Fibroblast of skin of right biceps (primary cell): ENCODE data around the gene TPMT.
"Not testable (repeated sequence)": the region's sequence is repeated elsewhere in the genome, so short reads cannot be mapped to it uniquely, and the experiment has no call there.

Experiments
- DNase-seq: peaks from one replicate; pipeline ENCODE4 v3.0.0-alpha.2; 2013

The TPMT gene

DNA sequence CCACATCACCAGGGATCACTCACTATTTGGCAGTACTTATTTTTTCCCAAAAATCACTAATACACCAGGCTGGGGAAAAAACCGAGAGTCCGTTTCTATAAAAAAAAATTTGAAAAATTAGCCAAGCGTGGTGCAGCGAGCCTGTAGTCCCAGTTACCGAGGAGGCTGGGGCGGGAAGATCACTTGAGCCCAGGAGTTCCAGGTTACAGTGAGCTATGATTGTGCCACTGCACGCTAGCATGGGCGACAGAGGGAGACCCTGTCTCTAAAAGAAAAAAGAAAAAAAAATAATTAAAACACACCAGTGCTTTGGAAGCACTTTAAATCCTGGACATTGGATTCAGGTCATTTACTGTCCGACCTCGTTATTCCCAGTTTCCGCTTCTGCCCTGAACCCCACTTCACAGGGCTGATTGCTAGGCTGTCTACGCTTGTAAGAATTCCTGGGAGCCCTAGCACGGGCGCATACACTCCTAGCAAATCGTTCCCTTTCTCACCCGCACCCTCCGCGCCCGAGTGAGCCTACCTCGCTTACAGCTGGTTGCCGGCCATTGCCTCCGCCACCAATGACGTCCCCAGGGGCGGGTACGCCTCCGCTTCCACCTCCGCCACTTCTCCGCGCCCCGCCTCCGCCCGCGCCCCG lies at the start of gene TPMT:
Gene TPMT, minus strand, starts transcription at position 571 of the 643 bp plus-strand sequence. CDS start 5,950 bp downstream, outside the sequence.
- DNase-seq: peak; percentile 4

DNA sequence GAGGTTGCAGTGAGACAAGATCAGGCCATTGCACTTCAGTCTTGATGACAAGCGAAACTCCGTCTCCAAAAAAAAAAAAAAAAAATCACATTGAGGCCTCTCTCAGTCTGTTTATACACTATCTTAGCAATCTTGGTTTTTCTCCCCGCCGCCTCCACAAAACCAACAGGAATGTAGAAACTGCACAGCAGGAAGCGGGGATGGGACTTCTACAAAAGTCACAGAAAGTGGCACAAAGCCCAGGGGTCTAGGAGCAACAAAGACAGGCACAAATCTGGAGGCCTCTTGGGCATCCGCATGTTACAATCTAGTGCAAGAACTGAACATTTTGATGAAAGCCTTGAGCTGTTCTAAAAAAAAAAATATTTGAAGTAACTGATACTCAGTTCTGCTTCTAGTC lies 48.9 kb upstream of the TPMT start:
- peak; percentile 60 for DNase-seq

DNA sequence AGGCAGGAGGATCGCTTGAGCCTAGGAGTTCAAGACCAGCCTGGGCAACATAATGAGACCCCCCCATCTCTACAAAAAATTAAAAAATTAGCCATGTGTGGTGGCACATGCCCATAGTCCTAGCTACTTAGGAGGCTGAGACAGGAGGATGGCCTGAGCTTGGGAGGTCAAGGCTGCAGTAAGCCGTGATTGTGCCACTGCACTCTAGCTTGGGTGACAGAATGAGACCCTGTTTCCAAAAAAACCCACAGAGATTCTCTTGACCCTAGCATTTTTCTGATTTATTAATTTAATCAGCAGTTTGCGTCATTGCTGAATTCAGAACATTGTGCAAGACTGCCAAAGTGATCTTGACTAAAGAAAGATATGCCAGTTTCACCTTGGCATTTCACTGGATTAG lies 37.1 kb upstream of the TPMT start:
- no peak for DNase-seq

- no peak for DNase-seq
These were observed 34.3 kb upstream of the TPMT start for GRCh38 chr6:18189196-18189595.

GRCh38 chr6:18187701-18188100 lies 32.8 kb upstream of the TPMT start:
- no peak for DNase-seq

DNA sequence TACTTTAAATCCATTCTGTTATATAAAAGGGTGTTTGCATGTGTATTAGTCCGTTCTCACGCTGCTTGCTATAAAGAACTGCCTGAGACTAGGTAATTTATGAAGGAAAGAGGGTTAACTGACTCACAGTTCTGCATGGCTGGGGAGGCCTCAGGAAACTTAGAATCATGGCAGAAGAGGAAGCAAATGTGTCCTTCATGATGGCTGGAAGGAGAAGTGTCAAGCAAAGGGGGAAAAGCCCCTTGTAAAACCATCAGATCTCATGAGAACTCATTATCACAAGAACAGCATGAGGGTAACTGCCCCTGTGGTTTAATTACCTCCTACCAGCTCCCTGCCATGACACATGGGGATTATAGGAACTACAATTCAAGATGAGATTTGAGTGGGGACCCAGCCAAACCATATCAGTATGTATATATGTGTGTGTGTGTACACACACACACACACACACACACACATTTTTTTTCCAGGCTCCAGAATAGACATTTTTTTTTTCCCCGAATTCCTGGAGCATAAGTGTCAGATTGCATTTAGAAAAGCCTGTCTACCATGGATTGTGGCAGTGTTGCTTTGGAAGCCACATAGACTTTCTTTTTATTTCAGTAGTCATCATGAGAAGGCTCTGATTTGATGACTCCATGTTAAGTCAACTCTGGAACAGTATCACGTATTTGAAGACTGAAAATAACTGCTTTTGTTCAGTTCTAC lies 31.8 kb upstream of the TPMT start:
- DNase-seq: peak; percentile 53

GRCh38 chr6:18186033-18186432 lies 31.2 kb upstream of the TPMT start:
- DNase-seq: no peak

DNA sequence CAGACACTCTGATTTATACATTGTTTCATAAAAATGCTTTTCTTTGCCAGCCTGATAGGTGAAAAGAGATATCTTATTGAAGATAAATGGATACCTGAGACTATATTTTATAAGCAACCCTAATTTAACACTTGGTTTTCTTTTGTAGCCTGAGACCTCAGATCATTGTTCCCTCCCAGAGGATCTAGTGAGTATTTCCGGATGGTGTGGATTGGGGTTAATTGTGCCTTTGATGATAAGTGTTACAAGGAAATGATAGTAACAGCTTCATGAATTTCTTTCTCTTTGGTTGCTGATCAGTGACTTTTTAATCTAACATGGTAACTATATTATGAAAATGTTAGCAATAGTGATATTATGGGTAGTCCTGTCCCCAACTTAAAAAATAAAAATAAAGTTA lies 30.7 kb upstream of the TPMT start:
- DNase-seq: no peak

GRCh38 chr6:18183766-18184165 lies 28.9 kb upstream of the TPMT start:
- no peak for DNase-seq

- no peak for DNase-seq
These were observed 27.7 kb upstream of the TPMT start for GRCh38 chr6:18182568-18182967.

DNA sequence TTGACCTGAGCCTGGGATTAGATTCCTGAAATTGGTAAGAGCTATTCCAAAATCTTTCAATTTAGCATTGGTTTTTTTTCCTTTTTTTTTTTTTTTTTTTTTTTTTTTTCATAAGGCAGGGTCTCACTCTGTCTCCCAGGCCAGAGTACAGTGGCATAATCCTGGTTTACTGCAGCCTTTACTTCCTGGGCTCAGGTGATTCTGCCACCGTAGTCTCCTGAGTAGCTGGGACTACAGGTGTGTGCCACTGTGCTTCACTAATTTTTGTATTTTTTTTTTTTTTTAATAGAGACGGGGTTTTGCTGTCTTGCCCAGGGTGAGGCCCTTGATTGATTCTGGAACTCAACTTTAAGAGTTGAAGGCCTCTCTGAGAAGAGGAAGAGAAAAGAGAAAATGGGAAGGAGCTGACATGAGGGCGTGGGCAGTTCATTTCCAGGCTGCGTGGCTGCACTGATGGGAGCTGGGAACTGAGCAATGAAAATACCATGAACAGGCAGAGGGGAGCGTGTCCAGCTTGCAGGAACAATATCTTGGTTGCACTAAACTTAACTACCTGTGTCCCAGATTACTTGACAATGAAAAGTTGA lies 25.0 kb upstream of the TPMT start:
- no peak for DNase-seq

DNA sequence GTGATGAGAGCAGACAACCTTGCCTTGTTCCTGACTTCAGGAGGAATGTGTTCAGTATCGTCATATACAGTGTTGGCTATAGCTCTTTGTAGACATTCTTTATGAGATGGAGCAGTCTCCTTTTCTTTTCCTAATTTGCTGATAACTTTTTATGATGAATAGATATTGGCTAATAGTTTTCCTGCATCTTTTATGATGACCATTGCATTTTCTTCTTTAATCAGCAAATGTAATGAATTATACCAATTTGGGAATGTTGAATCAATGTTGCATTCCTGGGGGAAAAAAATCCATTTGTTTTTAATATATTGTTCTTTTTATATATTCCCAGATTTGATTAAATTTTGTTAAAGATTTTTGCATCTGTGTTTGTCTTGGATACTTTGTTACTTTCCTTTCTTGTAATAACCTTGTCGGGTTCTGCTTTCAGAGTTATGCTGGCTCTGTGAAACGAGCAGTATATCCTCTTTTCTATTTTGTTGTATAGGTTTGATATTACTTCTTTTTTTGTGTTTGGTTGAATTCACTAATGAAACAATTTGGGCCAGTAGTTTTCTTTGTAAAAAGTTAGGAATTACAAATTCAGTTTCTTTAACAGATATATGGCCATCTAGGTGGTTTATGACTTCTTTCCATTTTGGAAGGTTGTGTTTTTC lies 24.2 kb upstream of the TPMT start:
- no peak for DNase-seq

- DNase-seq: no peak
These were observed 22.5 kb upstream of the TPMT start for GRCh38 chr6:18177286-18177965.

DNA sequence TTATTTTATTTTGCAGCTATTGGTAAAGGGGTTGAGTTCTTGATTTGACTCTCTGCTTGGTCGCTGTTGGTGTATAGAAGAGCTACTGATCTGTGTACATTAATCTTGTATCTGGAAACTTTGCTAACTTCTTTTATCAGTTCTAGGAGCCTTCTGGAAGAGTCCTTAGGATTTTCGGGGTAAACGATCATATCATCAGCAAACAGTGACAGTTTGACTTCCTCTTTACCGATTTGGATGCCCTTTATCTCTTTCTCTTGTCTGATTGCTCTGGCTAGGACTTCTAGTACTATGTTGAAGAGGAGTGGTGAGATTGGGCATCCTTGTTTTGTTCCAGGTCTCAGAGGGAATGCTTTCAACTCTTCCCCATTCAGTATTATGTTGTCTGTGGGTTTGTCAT lies 21.3 kb upstream of the TPMT start:
- not testable (repeated sequence) for DNase-seq

GRCh38 chr6:18171871-18172270 lies 17.0 kb upstream of the TPMT start:
- no peak for DNase-seq

- DNase-seq: no peak
These were observed 13.4 kb upstream of the TPMT start for GRCh38 chr6:18168264-18168663.

DNA sequence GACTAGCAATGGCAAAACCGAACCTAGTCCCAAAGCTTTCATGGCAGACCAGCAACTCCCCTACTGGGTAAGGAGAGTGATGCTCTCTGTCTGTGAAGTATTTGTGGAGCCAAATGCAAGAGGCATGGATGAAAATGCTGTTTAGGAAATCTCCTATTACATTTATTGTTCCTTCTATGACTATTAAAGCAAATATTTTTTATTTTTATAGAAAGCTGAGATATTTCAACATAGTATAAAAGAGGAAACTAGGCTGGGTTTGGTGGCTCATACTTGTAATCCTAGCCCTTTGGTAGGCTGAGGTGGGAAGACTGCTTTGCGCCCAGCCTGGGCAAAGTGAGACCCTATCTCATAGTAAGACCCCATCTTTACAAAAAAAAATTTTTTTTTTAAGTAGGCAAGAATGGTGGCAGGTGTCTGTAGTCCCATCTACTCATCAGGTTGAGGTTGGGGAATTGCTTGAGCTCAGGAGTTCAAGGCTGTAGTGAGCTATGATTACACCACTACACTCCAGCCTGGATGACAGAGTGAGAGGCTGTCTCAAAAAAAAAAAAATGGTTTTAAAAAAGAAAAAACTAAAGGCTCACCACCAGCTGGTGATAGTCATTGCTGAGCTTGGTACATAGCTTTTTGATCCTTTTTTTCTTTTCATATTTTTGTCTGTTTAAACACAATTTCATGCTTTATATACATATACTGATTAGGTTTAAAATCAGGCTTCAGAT lies 11.6 kb upstream of the TPMT start:
- DNase-seq: peak; percentile 9

- DNase-seq: no peak
These were observed 10.9 kb upstream of the TPMT start for GRCh38 chr6:18165751-18166150.

GRCh38 chr6:18162401-18162800 lies 7.5 kb upstream of the TPMT start:
- no peak for DNase-seq

DNA sequence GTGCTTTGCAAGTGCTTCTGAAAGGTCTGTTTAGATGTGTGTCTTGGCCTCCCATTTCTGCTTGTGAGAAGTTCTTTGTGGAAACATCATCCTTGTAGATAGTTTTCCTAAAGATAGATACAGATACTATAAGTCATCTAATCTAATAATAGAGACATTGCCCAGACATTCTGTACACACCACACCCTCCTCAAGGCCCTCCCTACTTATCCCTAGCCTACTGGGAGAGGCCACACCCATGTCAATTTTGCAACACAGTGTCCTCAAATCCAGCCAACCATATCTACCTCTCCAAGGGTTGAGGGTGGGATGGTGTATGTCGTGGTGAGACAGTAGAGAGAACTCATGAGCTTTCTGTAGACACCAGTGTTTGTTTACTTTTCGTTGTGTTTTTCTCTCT lies 6.6 kb upstream of the TPMT start:
- no peak for DNase-seq

- DNase-seq: no peak
These were observed 6.0 kb upstream of the TPMT start for GRCh38 chr6:18160911-18161310.

DNA sequence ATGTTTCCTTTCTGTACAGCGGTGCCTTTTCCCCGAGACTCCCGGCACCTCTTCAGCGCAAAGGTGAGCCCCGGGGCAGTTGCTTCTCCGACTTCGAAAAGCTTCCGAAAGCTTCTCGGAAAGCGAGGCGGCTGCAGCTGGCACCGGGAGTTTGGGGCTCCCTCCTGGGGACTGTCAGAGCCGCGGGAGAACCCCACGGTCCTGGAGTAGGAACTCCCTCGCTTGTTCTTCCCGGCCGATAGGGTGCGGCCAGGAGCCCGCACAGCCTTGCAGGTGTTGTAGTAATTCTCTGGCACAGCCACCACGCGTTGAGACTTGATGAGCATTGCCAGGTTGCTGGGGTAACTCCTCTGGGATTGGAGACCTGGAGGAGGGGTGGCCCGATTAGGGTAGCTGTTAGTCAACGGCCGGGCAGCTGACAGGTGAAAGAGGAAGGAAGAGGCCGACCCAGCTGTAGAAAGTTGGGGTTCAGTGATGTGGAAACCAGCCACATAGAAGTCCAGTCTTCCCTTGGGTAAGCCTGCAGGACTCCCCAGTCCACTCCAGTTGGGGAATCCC lies 1.1 kb upstream of the TPMT start:
- peak; percentile 33 for DNase-seq
